HEK293 (cell line): ENCODE results near the gene CXorf65.

Experiments used
- CTCF ChIA-PET: fragments of 350-600 bp; formaldehyde crosslinking; extraction: SDS; loops from one replicate; lab custom pipeline; 2021; ENCODE audit warnings: antibody characterized with exemption; lab: Yijun Ruan, JAX
- POLR2A ChIA-PET: fragments of 300-600 bp; formaldehyde crosslinking; extraction: SDS; loops from one replicate; lab custom pipeline; 2020; ENCODE audit warnings: antibody characterized with exemption, inconsistent platforms; lab: Yijun Ruan, JAX
- H3K27ac ChIP-seq: fragments of 200-500 bp; sonication (Bioruptor generic); 2 replicates; pipeline ENCODE4 v1.5.1; 2014; ENCODE audit warnings: low read depth, low read length, control low read depth, inconsistent platforms; ENCODE audit errors: extremely low read depth
- H3K36me3 ChIP-seq, 2 experiments: fragments of 200-500 bp in 1 of 2; sonication (Bioruptor generic) in 1 of 2; 1 replicate in 1 of 2; 2 replicates in 1 of 2; pipeline ENCODE4 v1.5.1; 2014 to 2017; ENCODE audit warnings: inconsistent platforms in 2 of 2, low read length in 2 of 2; ENCODE audit not compliant: control insufficient read depth in 2 of 2, insufficient read depth in 1 of 2
- H3K4me1 ChIP-seq: fragments of 200-500 bp; sonication (Bioruptor generic); 2 replicates; pipeline ENCODE4 v1.5.1; 2014; ENCODE audit warnings: mild to moderate bottlenecking, low read length, inconsistent platforms; ENCODE audit not compliant: control insufficient read depth, insufficient read depth
- H3K4me3 ChIP-seq: 2 replicates; pipeline ENCODE4 v1.5.1; 2011; ENCODE audit warnings: low read depth, mild to moderate bottlenecking, control low read depth, low read length, moderate library complexity
- H3K9me3 ChIP-seq: fragments of 200-500 bp; sonication (Bioruptor generic); 2 replicates; pipeline ENCODE4 v1.5.1; 2014; ENCODE audit warnings: low read depth, low read length, inconsistent platforms; ENCODE audit not compliant: control insufficient read depth, insufficient read depth
- BCL11B ChIP-seq: fragments of 450-650 bp; formaldehyde crosslinking; IDR thresholded peaks from 2 replicates; pipeline ENCODE4 v1.5.1; 2016; ENCODE audit warnings: low read depth, missing biosample characterization, missing genetic modification characterization
- HOXC10 ChIP-seq: sonication (generic); formaldehyde crosslinking; IDR thresholded peaks from 2 replicates; pipeline ENCODE4 v1.8.1; 2023; ENCODE audit warnings: mild to moderate bottlenecking, missing genetic modification reagents
- PRDM1 ChIP-seq: fragments of 450-650 bp; formaldehyde crosslinking; IDR thresholded peaks from 2 replicates; pipeline ENCODE4; 2016; ENCODE audit warnings: missing biosample characterization, missing genetic modification characterization
- WT1 ChIP-seq: fragments of 450-650 bp; formaldehyde crosslinking; IDR thresholded peaks from 2 replicates; pipeline ENCODE4 v1.5.1; 2016; ENCODE audit warnings: missing biosample characterization, missing genetic modification characterization
- ZBTB10 ChIP-seq: fragments of 450-650 bp; formaldehyde crosslinking; IDR thresholded peaks from 2 replicates; pipeline ENCODE4 v1.5.1; 2016; ENCODE audit warnings: missing biosample characterization, missing genetic modification characterization
- ZBTB20 ChIP-seq: fragments of 450-650 bp; formaldehyde crosslinking; IDR thresholded peaks from 2 replicates; pipeline ENCODE4 v1.5.1; 2016; ENCODE audit warnings: missing biosample characterization, missing genetic modification characterization
- ZBTB44 ChIP-seq: fragments of 450-650 bp; IDR thresholded peaks from 2 replicates; pipeline ENCODE4 v1.5.1; 2018; ENCODE audit warnings: missing biosample characterization, mild to moderate bottlenecking, missing genetic modification characterization
- ZBTB6 ChIP-seq: fragments of 450-650 bp; formaldehyde crosslinking; IDR thresholded peaks from 2 replicates; pipeline ENCODE4 v1.5.1; 2017; ENCODE audit warnings: missing biosample characterization, missing genetic modification characterization
- ZNF133 ChIP-seq: fragments of 450-650 bp; formaldehyde crosslinking; IDR thresholded peaks from 2 replicates; pipeline ENCODE4 v1.5.1; 2016; ENCODE audit warnings: missing biosample characterization, missing genetic modification characterization
- ZNF148 ChIP-seq: fragments of 450-650 bp; formaldehyde crosslinking; IDR thresholded peaks from 2 replicates; pipeline ENCODE4 v1.5.0; 2017; ENCODE audit warnings: missing biosample characterization, missing genetic modification characterization, borderline replicate concordance
- ZNF214 ChIP-seq: fragments of 450-650 bp; formaldehyde crosslinking; IDR thresholded peaks from 2 replicates; pipeline ENCODE4 v1.5.1; 2017; ENCODE audit warnings: missing biosample characterization, mild to moderate bottlenecking, missing genetic modification characterization, borderline replicate concordance
- ZNF24 ChIP-seq: fragments of 450-650 bp; formaldehyde crosslinking; IDR thresholded peaks from 2 replicates; pipeline ENCODE4 v1.5.1; 2016; ENCODE audit warnings: missing biosample characterization, missing genetic modification characterization
- ZNF248 ChIP-seq: fragments of 450-650 bp; formaldehyde crosslinking; IDR thresholded peaks from 2 replicates; pipeline ENCODE4 v1.5.1; 2017; ENCODE audit warnings: missing biosample characterization, missing genetic modification characterization
- ZNF302 ChIP-seq: fragments of 450-650 bp; formaldehyde crosslinking; IDR thresholded peaks from 2 replicates; pipeline ENCODE4 v1.5.1; 2016; ENCODE audit warnings: missing biosample characterization, missing genetic modification characterization, low read depth
- ZNF398 ChIP-seq: fragments of 450-650 bp; formaldehyde crosslinking; IDR thresholded peaks from 2 replicates; pipeline ENCODE4 v1.5.1; 2017; ENCODE audit warnings: missing biosample characterization, missing genetic modification characterization
- ZNF521 ChIP-seq: fragments of 450-650 bp; formaldehyde crosslinking; IDR thresholded peaks from 2 replicates; pipeline ENCODE4 v1.5.1; 2017; ENCODE audit warnings: missing biosample characterization, mild to moderate bottlenecking, missing genetic modification characterization
- ZNF560 ChIP-seq: fragments of 450-650 bp; formaldehyde crosslinking; IDR thresholded peaks from 2 replicates; pipeline ENCODE4 v1.5.1; 2017; ENCODE audit warnings: missing biosample characterization, missing genetic modification characterization, borderline replicate concordance
- ZNF701 ChIP-seq: fragments of 450-650 bp; formaldehyde crosslinking; IDR thresholded peaks from 2 replicates; pipeline ENCODE4 v1.5.1; 2016; ENCODE audit warnings: missing biosample characterization, missing genetic modification characterization
- ZNF768 ChIP-seq: fragments of 450-650 bp; formaldehyde crosslinking; IDR thresholded peaks from 2 replicates; pipeline ENCODE4 v1.5.1; 2018; ENCODE audit warnings: missing biosample characterization, mild to moderate bottlenecking, missing genetic modification characterization
- ZNF776 ChIP-seq: fragments of 450-650 bp; formaldehyde crosslinking; IDR thresholded peaks from 2 replicates; pipeline ENCODE4 v1.5.0; 2017; ENCODE audit warnings: missing biosample characterization, missing genetic modification characterization, borderline replicate concordance
- ZNF791 ChIP-seq: fragments of 450-650 bp; formaldehyde crosslinking; IDR thresholded peaks from 2 replicates; pipeline ENCODE4 v1.5.1; 2016; ENCODE audit warnings: missing biosample characterization, missing genetic modification characterization

CXorf65 gene

GRCh38 chrX:71151366-71151765 is 44.8 kb upstream of the CXorf65 start:
- Histone ChIP-seq H3K36me3 (no peaks in the 10 kb centered on the region), H3K4me3 (no peak overlapping the region), H3K9me3 (no peaks in the 10 kb centered on the region), H3K4me1 (no peaks in the 10 kb centered on the region), H3K27ac (no peak overlapping the region)
- no peak for TF ChIP-seq WT1 (tag by site-specific recombination)
- TF ChIP-seq PRDM1 = no peak
- TF ChIP-seq ZNF521 (tag by site-specific recombination) = no peak
- TF ChIP-seq ZNF24 = no peak
- no peak for TF ChIP-seq ZBTB6
- TF ChIP-seq BCL11B = no peak
- TF ChIP-seq ZNF768 = no peak
- TF ChIP-seq ZNF791 (tag by site-specific recombination) = no peak
- POLR2A ChIA-PET = no interaction called here
- CTCF ChIA-PET = no interaction called here

GRCh38 chrX:71148278-71148663 is 41.7 kb upstream of the CXorf65 start:
- TF ChIP-seq ZNF248 (no peak), HOXC10 (CRISPR knock-in tag) (no peak), ZNF701 (no peak), ZNF776 (no peak), ZNF398 (no peak), ZNF133 (tag by site-specific recombination) (no peak), ZNF560 (tag by site-specific recombination) (no peak)
- TF ChIP-seq, all 188 proteins: peak for 0

GRCh38 chrX:71147496-71148277 is 41.1 kb upstream of the CXorf65 start:
- peaks cover 0 to 10% of the 10 kb centered on the region in 2 experiments; a peak in 1 of 3 replicates for H3K36me3 ChIP-seq
- ChIA-PET CTCF (interaction anchor here (0.5 kb wide), 1 partner anchor 18 kb away, joined by 3 read pairs; no protein-coding TSS in a partner anchor), POLR2A (no interaction called here)
- no peaks in the 10 kb centered on the region for H3K9me3 ChIP-seq
- H3K4me3 ChIP-seq = no peak overlapping the region
- no peak overlapping the region for H3K27ac ChIP-seq
- H3K4me1 ChIP-seq = no peaks in the 10 kb centered on the region
- no peak for TF ChIP-seq ZBTB20 (tag by site-specific recombination)
- no peak for TF ChIP-seq ZNF214 (tag by site-specific recombination)
- TF ChIP-seq ZBTB10 (tag by site-specific recombination) = no peak
- TF ChIP-seq ZBTB44 (tag by site-specific recombination) = no peak
- TF ChIP-seq ZNF302 (tag by site-specific recombination) = no peak
- TF ChIP-seq ZNF148 (tag by site-specific recombination) = no peak

More at GRCh38 chrX:71148278-71148663, 41.7 kb upstream of the CXorf65 start:
- POLR2A ChIA-PET = no interaction called here
- Histone ChIP-seq H3K36me3 (peaks cover 0 to 8% of the 10 kb centered on the region in 2 experiments; a peak in 1 of 3 replicates), H3K4me3 (no peak overlapping the region), H3K9me3 (no peaks in the 10 kb centered on the region), H3K27ac (no peak overlapping the region), H3K4me1 (no peaks in the 10 kb centered on the region)
- CTCF ChIA-PET = no interaction called here
